Skeletal muscle cell (primary cell): ENCODE data around the gene CFAP157.

Source experiments
- DNase-seq: peaks from one replicate; pipeline ENCODE4 v3.0.0-alpha.2; 2010; ENCODE audit warnings: low read depth
- H3K4me3 ChIP-seq: 2 replicates; pipeline ENCODE4 v1.5.1; 2011; ENCODE audit warnings: low read depth, mild to moderate bottlenecking, control low read depth, low read length, moderate library complexity

CFAP157 gene

DNA sequence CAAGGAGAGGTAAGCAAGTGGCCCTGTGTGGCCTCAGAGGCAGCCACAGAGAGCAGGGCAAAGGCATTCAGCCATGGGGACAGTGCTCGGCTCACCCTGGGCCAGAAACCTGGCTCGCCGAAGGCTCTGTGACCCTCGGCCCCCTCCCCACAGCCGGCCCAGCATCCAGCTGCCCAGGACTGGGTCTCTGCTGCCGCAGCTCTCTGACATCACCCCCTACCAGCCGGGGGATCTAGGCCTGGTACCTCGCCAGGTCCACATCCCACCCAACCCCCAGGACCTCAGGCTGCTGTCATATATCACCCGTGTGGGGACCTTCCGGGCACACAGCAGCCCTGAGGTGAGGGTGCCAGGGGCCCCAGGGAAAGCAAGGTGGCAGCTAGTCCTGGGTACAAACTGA is 6.1 kb downstream of the CFAP157 start:
- H3K4me3 ChIP-seq, result no peak overlapping the region
- DNase-seq, result no peak

DNA sequence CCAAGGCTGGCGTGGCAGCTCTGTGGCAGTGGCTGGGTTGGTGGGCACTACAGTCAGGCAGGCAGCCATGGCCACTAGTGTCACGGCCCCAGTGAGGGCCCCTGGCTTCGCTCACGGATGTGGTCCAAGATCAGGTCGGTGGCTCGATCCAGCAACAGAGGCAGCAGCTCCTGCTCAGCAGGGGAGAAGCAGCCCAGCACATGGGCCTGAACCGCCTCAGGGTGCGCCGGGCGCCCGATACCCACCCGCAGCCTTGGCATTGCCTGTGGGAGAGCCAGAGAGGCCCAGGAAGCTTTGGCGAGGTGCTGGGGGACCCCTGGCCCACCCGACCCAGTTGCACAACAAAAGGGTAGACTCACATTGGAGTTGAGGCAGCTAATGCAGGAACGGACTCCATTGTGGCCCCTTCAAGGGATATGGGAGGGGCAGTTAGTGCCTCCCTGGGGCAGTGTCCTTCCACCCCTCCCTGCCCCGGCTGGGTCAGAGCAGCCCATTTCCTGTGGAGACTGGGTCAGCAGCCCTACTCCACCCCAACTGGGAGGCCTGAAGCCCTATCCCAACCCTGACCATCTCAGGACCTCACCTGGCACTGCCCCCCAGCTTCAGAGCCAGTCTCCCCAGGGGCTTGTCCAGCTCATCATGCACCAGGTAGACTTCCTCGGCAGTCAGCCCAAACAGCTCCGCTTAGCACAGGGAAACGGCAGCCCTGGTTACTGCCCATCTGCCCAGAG is 7.4 kb downstream of the CFAP157 start:
- DNase-seq, result no peak
- H3K4me3 ChIP-seq, result peak overlapping the region; percentile 91

DNA sequence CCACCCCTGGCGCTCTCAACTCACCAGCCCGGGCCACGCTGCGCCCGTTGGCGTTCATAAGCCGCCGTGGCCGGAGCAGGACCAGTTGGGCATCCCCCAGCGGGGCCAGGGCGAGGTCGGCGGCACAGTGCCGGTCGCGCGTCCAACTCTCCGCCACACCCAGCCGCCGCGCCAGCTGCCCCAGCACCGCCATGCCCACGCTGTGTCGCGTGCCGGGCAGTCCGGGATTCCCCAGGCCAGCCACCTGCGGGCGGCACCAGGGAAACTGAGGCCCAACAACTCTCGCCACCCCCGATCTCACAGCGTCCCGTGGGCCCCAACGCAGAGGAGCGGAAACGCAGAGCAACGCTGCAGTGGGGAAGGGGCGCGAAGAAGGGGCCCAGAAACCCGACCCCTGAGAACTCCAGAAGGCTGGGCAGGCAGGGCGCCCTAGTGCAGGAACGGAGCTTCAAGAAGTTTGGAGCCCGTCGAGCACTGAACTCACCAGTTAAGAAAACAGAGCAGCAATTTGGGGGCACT is 8.2 kb downstream of the CFAP157 start:
- DNase-seq, result no peak
- H3K4me3 ChIP-seq, result peak overlapping the region; percentile 91

DNA sequence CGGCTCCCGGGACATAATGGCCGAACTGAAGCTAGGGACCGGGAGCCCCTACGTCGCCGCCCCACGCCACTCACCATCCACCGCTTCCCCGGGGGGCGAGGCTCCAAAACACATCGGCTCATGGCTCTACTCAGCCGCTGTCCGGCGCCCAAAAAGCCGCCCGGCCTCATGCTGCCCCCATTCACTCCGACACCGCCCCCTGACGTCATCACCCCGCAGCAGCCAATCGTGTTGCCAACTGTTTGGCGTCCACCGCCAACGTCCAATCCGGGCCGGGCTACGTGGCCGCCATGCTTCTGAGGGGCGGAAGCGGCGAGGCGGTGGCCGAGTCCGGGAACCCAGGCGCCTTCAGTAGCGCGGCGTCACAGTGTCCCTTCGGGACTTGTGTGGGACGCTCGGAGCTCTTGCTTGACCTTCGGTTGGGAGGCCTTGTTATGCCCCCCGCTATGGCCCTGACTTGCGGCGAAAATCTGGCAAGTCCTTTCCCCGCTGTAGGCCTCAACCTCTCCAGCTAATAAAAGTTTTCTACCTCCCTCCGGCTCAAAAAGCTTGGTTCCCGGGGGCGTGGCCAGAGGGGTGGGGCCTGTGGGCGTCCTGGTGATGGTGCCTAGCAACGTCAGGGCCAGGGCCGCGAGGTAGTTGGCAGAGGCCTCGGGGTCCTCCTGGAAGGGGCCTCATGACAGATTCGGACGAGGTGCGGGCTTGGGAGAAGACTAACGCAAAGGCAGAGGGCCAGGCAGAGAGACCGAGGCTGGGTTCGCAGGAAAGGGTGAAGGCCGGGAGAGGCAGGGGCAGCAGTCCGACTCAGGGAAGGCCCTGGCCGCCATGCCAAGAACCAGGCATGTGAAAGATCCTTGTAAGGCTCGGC is 8.9 kb downstream of the CFAP157 start, which contains the start of the genes PTRH1 and TTC16:
Gene PTRH1 (minus strand): TSS at position 194 of the 868 bp plus-strand sequence. CDS start 24 bp downstream, at position 170.
Gene TTC16 (plus strand): TSS at position 610 of the 868 bp plus-strand sequence. CDS start 67 bp downstream, at position 677.
- peak within 1 kb of the TSS; percentile 91 for H3K4me3 ChIP-seq
- peak; percentile 75 for DNase-seq

DNA sequence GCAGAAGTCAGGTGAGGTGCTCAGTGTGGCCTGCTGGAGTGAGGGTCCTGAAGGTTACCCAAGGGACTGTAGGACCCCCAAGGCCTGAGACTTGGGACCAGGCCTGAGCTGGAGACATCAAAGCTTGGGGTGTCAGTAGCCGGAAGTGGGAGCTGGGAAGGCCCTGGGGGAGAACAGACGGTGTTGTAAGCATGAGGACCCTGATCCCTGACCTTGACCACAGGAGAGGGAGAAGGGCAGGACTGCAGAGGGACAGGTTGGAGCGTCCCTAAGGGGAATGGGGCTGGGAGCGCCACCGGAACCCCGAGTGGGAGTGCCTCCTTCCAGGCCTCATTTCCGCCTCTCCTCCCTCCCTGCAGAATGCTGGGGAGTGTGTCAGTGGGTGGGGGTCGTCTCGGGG is 9.6 kb downstream of the CFAP157 start:
- peak overlapping the region; percentile 91 for H3K4me3 ChIP-seq

DNA sequence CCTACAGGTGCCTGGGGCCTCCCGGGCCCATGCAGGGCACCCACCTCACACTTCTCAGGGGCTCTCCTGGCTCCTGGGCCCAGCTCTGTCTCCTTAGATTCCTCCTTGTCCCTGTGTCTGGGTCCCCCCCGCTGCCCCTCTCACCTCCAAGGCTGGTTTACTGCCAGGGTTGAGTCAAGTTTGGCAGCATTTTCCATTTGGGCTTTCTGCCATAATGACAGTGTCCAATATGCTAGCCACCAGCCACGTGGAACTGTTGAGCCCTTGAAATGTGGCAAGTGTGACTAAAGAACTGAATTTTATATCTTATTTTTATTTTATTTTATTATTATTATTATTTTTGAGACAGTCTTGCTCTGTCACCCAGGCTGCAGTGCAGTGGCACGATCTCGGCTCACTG is 11.0 kb downstream of the CFAP157 start:
- H3K4me3 ChIP-seq, result no peak overlapping the region
- DNase-seq, result no peak

More for the DNA sequence above, 9.6 kb downstream of the CFAP157 start:
- DNase-seq, result no peak

DNA sequence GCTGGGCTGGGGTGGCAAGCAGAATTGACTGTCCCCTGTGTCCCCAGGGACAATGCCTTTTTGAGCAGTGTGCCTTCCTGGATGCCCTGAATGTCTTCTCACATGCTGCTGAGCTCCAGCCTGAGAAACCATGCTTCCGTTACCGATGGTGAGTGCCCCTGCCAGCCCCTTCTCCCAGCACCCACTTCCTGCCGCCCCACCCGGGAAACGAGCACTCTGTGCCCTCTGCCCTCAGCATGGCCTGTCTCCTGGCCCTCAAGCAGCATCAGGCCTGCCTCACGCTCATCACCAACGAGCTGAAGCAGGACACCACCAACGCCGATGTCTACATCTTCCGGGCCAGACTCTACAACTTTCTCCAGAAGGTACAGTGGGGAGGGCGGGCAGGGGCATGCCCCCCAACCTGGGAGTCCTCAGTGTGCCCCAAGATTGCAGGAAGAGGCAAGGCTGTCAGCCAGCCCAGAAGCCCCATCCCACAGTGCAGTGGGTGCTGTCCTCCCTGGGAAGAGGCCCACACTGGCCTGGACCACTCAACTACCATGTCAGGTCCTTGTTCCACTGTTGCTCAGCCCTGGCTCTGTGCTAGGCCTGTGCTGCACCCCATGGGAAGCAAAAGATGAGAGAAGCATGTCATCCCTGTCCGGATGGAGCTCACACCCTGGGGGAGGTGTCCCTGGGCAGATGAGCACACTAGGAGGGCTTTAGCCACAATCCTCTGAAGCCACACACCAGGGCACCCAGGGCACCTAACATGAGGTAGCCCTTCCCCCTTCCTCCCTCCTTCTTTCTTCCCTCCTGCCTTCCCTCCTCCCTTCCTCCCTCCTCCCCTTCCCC is 13.5 kb downstream of the CFAP157 start:
- no peak overlapping the region for H3K4me3 ChIP-seq
- no peak for DNase-seq

DNA sequence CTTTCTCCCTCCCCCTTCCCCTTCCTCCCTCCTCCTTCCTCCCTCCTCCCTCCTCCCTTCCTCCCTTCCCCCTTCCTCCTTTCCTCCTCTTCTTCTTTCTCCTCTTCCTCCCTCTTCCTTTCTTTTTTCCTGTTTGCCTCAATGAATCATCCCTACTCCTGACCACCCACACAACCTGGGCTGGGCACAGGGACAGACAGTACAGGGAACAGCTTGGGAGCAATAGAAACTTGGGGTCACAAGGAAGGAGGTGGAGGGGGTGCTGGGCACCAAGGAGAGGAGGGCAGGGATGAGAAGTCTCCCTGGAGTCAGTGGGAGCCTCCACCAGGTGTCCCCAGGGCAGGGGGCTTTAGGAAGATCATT is 14.1 kb downstream of the CFAP157 start:
- DNase-seq, result no peak
- H3K4me3 ChIP-seq, result no peak overlapping the region

DNA sequence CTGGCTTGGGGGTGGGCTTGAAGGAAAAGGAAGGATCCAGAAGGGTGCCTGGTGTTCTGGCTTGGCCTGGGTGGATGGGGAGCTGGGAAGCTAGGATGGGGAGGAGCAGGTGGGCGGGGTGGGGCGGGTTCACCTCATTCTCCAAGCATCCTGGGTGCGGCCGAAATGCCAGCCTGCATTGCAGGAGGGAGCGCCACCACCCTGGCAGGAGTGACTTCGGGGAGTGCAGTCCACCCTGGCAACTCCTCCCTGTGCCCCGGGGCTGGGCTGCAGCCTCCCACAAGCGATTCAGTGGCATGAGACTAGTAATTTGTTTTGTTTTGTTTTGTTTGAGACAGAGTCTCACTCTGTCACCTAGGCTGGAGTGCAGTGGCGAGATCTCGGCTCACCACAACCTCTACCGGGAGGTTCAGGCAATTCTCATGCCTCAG is 14.6 kb downstream of the CFAP157 start:
- DNase-seq, result no peak
- no peak overlapping the region for H3K4me3 ChIP-seq

DNA sequence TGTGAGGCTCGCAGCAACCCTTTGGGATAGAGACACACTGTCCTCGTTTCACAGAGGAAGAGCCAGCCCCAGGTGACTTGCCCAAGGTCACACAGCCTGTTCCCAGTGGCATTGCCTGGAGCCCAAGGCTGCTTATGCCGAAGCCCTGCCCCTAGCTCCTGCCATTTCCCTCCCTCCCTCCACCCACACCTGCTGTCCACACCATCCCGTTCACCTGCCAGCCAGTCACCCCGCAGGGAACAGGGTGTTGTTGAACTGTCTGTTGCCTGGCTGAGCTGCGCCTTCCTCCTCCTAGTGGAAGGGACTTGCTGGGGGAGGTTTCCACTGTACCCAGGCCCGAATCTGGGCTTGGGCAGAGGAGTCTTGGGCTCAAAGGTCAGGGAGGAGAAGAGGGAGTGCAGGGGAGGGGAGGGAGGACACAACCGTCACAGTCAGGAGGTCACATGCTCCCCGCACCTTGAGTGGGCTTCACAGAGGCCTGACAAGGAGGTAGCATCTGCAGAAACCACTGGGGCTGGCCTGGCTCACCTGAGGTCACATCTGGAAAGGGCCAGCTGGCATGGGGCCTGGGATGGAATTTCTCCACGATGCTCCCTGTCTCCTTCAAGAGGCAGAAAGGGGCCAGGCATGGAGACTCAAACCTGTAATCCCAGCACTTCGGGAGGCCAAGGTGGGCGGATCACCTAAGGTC is 15.4 kb downstream of the CFAP157 start:
- no peak for DNase-seq
- no peak overlapping the region for H3K4me3 ChIP-seq

DNA sequence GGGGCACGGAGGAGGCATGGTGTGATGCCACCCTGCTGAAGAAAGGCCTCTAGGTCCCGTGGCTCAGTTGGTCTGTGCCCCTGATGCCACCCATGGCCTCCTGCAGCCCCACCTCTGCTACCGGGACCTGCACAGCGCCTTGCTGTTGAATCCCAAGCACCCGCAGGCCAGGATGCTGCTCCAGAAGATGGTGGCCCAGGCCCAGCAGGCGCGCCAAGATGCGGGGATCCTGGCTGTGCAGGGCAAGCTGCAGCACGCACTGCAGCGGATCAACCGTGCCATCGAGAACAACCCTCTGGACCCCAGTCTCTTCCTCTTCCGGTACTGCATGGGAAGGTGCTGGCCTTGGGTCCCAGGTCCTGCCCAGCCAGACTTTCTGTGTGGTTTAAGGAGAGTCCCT is 16.2 kb downstream of the CFAP157 start:
- DNase-seq, result no peak
- H3K4me3 ChIP-seq, result no peak overlapping the region

DNA sequence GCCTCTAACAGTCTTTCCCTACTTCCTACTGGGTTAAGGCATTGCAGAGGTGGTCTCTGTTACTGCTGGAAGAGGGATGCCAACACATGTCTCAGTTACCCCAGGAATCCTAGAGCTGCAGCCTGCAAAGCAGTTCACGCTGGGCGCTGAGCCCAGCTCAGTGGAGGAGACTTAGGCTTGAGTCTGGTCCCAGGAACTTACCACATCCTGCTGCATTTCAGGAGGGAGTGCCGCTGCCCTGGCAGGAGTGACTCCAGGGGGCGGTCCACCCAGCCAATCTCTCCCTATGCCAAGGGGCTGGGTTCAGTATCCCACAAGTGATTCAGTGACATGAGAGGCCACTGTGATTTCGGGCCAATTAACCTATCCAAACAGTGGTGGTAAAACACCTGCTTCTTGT is 16.7 kb downstream of the CFAP157 start:
- DNase-seq, result no peak
- no peak overlapping the region for H3K4me3 ChIP-seq

DNA sequence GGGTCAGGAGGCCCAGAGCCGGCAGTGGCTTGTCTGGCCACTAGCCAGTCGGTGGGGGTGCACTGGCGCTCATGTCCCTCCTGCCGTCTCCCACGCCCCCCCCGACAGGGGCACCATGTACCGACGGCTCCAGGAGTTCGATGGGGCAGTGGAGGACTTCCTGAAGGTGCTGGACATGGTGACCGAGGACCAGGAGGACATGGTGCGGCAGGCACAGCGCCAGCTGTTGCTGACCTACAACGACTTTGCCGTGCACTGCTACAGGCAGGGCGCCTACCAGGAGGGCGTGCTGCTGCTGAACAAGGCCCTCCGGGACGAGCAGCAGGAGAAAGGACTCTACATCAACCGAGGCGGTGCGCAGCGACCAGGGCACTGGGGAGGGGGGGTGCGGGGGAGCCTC is 17.2 kb downstream of the CFAP157 start:
- DNase-seq, result no peak
- H3K4me3 ChIP-seq, result no peak overlapping the region

DNA sequence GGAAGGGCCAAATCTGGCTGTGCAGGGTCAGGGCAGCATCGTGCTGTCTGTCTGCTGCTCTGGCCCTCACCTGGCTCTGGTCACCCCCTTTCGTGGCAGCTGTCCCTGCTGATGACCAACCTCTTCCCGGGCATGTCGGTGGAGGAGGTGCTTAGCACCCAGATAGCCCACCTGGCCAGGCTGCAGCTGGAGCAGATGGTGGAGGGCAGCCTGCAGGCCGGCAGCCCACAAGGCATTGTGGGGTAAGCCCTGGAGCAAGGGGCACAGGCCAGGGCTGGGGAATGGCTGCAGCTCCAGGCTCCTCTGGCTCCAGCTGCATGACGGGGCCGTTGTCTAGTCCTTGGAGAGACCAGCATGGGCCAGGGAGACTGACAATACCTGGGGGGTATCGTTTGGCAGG is 20.1 kb downstream of the CFAP157 start:
- no peak overlapping the region for H3K4me3 ChIP-seq
- DNase-seq, result no peak

DNA sequence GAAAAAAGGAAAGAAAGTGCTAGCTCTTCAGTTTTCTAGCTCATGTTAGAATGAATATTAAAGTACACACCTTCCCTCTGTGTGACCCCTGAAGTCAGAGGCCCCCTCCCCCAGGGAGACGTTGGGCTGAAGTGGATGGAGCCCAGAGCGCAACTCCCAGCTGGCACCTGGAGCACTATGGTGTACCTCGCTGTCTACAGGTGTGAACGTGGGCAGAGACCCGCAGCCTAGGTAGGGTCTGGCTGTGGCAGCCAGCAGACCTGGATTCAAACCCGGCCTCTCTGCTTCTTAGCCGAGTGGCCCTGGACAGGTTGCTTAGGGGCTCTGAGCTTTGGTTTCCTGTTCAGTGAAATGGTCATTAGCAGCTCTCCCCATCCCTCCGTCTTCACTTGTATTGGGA is 22.0 kb downstream of the CFAP157 start:
- DNase-seq, result no peak
- H3K4me3 ChIP-seq, result no peak overlapping the region

DNA sequence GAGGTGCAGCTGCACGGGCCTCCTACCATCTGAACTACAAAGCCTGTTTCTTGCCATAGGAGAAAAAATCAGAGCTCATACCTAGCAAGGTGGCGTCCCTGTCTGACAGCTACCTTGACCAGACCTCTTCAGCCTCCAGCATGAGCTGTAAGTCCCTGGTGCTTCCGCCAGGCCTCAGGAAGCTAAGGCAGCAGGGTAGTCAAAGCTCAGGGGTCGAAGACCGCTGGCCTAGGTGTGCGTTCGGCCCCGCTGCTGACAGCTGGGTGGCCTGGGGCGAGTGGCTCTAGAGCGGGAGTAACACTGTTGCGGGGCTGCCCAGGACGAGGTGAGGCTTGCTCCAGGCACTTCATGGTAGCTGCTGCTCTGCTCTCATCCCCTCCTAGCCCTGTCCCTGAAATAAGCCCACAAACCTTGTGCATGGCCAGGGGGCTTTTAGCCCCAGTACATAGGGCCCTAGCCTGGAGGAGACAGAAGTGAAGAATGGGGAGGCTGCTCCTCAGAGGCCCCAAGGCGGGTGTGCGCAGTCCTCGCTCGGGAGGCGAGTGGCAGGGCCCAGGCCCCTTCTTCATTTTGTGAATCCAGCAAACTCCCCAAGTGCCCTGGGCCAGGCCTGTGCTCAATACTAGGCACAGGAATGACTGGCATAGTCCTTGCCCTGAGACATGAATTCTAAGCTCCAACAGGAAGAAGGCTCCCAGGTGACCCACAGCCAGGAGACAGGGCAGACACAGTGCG is 22.9 kb downstream of the CFAP157 start:
- H3K4me3 ChIP-seq, result no peak overlapping the region
- no peak for DNase-seq

DNA sequence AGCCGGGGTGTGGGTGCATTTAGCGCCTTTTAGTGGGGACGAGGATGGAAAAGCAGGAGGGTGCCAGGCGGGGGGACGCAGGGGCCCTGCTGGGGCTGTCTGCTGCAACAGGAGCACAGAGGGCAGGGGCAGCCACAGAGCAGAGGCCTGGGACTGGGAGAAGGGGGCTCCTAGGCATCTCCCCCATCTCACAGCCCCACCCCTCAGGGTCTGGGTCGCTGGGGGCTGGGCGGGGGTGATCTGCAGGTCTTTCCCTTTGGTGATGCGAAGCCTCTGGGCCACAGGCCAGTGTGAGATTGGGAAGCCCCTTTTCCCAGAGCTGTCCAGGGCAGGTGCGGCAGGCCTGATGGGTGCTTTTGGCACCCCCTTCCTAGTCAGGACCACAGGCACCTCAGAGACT is 23.5 kb downstream of the CFAP157 start:
- DNase-seq, result no peak
- H3K4me3 ChIP-seq, result no peak overlapping the region

DNA sequence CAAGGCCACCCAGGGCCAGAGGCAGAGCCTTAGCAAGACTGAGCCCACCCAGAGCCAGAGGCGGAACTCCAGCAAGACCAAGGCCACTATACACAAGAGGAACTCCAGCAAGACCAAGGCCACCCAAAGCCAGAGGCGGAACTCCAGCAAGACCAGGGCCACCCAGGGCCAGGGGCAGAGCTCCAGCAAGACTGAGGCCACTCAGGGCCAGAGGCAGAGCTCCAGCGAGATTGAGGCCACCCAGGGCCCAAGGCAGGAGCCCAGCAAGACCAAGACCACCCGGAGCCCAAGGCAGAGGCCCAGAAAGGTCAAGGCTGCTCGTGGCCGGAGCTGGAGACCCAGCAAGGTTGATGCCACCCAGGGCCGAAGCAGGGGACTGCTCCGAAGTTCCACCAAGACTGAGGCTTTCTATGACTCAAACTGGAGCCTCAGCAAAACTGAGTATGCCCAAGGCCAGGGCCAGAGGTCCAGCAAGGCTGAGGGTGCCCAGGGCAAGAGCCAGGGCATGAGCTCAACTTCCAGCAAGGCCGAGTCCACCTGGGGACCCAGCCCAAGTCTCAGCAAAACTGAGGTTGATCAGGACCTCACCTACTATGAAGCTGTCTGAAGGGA is 24.1 kb downstream of the CFAP157 start:
- no peak for DNase-seq
- no peak overlapping the region for H3K4me3 ChIP-seq
